ENCODE measurements around the gene LAIR1.

DNA sequence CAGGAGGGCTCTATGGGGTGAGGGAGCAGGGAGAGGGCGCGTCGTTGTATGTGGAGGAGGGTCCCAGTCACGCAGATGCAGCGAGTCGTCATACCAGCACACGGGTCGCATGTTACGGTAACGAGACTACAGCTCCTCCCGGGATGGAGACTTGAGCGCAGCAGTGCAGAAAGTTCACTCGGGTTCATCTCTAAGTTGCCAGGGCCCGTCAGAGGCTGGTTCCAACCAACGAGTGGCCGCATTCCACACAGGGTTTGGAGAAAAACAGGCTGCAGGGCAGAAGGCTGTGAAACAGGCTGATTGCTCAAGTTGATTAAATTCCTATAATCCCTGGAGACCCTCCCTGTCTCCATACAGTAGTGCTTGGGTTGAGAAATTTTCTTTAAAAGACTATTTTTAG lies 28.6 kb upstream of the LAIR1 start:
- TF ChIP-seq CTCF (IDR thresholded peaks at IDR 0.05) (no peak), POLR2A (IDR thresholded peaks at IDR 0.05) (no peak)
